H1 (cell line): ENCODE data around the gene NF1. TPM values are rescaled to one million over a fixed set of nuclear protein-coding genes. Genes with fewer than 3 reads are reported as not detected.

ENCODE experiments used
- polyA plus RNA-seq, 7 experiments: library from polyadenylated mRNA; depleted of rRNA in 3 of 7; stranded (reverse) in 5 of 7; unstranded in 2 of 7; fragments of >200 nt in 5 of 7; fragments of 200-250 nt in 2 of 7; gene quantifications; 1 replicate in 5 of 7; 2 replicates in 1 of 7; 4 replicates in 1 of 7; pipeline versions ENCODE4 v1.2.1 to v1.2.3, GENCODE V29; 2011 to 2013; ENCODE audit warnings: missing spikeins in 2 of 7, mixed read lengths in 2 of 7
- total RNA-seq: library from RNA; stranded (reverse); fragmentation: NEBNext Ultra II Directional; extraction: Animal tissue kit (Norgen Biotek cat#: 25700); gene quantifications from 2 replicates; pipeline ENCODE4 v1.2.1, GENCODE V29; 2021
- TF ChIP-seq, protein P1 (sequence below): fragments of 300-600 bp; sonication (generic); IDR thresholded peaks from 2 replicates; pipeline ENCODE4 v1.7.1; 2012; ENCODE audit warnings: low read length, moderate library complexity, mild to moderate bottlenecking, inconsistent platforms; ENCODE audit not compliant: insufficient replicate concordance

NF1 gene
- total and polyA plus RNA-seq, 2 of the 8 experiments (the other 6 are each of a cell fraction or from before 2014, with no cell fraction given): 19.3 to 29.6 TPM

DNA sequence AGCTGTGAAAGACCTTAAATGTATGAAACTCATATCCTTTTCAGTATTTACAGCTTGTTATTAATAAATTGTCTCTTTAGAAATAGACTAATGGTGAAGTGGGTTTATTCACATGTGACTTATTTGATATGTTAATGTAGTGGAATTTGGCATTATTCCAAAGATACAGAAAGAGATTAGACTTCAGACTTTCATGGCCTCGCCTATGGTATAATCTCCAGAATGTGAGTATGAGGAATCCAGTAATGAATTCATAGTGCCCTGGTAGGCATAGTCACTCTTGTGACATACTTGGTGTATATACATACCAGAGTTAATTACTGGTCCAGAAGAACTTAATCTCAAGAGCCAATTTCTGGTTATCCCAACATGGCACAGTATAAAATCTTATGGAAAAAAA lies 129.6 kb downstream of the NF1 start (continued):
- TF ChIP-seq, protein P1, sequence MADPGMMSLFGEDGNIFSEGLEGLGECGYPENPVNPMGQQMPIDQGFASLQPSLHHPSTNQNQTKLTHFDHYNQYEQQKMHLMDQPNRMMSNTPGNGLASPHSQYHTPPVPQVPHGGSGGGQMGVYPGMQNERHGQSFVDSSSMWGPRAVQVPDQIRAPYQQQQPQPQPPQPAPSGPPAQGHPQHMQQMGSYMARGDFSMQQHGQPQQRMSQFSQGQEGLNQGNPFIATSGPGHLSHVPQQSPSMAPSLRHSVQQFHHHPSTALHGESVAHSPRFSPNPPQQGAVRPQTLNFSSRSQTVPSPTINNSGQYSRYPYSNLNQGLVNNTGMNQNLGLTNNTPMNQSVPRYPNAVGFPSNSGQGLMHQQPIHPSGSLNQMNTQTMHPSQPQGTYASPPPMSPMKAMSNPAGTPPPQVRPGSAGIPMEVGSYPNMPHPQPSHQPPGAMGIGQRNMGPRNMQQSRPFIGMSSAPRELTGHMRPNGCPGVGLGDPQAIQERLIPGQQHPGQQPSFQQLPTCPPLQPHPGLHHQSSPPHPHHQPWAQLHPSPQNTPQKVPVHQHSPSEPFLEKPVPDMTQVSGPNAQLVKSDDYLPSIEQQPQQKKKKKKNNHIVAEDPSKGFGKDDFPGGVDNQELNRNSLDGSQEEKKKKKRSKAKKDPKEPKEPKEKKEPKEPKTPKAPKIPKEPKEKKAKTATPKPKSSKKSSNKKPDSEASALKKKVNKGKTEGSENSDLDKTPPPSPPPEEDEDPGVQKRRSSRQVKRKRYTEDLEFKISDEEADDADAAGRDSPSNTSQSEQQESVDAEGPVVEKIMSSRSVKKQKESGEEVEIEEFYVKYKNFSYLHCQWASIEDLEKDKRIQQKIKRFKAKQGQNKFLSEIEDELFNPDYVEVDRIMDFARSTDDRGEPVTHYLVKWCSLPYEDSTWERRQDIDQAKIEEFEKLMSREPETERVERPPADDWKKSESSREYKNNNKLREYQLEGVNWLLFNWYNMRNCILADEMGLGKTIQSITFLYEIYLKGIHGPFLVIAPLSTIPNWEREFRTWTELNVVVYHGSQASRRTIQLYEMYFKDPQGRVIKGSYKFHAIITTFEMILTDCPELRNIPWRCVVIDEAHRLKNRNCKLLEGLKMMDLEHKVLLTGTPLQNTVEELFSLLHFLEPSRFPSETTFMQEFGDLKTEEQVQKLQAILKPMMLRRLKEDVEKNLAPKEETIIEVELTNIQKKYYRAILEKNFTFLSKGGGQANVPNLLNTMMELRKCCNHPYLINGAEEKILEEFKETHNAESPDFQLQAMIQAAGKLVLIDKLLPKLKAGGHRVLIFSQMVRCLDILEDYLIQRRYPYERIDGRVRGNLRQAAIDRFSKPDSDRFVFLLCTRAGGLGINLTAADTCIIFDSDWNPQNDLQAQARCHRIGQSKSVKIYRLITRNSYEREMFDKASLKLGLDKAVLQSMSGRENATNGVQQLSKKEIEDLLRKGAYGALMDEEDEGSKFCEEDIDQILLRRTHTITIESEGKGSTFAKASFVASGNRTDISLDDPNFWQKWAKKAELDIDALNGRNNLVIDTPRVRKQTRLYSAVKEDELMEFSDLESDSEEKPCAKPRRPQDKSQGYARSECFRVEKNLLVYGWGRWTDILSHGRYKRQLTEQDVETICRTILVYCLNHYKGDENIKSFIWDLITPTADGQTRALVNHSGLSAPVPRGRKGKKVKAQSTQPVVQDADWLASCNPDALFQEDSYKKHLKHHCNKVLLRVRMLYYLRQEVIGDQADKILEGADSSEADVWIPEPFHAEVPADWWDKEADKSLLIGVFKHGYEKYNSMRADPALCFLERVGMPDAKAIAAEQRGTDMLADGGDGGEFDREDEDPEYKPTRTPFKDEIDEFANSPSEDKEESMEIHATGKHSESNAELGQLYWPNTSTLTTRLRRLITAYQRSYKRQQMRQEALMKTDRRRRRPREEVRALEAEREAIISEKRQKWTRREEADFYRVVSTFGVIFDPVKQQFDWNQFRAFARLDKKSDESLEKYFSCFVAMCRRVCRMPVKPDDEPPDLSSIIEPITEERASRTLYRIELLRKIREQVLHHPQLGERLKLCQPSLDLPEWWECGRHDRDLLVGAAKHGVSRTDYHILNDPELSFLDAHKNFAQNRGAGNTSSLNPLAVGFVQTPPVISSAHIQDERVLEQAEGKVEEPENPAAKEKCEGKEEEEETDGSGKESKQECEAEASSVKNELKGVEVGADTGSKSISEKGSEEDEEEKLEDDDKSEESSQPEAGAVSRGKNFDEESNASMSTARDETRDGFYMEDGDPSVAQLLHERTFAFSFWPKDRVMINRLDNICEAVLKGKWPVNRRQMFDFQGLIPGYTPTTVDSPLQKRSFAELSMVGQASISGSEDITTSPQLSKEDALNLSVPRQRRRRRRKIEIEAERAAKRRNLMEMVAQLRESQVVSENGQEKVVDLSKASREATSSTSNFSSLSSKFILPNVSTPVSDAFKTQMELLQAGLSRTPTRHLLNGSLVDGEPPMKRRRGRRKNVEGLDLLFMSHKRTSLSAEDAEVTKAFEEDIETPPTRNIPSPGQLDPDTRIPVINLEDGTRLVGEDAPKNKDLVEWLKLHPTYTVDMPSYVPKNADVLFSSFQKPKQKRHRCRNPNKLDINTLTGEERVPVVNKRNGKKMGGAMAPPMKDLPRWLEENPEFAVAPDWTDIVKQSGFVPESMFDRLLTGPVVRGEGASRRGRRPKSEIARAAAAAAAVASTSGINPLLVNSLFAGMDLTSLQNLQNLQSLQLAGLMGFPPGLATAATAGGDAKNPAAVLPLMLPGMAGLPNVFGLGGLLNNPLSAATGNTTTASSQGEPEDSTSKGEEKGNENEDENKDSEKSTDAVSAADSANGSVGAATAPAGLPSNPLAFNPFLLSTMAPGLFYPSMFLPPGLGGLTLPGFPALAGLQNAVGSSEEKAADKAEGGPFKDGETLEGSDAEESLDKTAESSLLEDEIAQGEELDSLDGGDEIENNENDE: no peak
